ACC112 (cell line): ENCODE measurements around the gene MAML2.

Experiments
- H2AFZ ChIP-seq: fragments of 200-600 bp; sonication (generic); one replicate; pipeline ENCODE4 v1.6.0; 2017; ENCODE audit warnings: antibody characterized with exemption, low read length; ENCODE audit not compliant: unreplicated experiment
- H3K27ac ChIP-seq: fragments of 200-600 bp; sonication (generic); 2 replicates; pipeline ENCODE4 v1.5.1; 2014; ENCODE audit warnings: low read depth, mild to moderate bottlenecking, antibody characterized with exemption, low read length, moderate library complexity
- H3K27me3 ChIP-seq: fragments of 200-600 bp; sonication (generic); 2 replicates; pipeline ENCODE4 v1.6.1; 2014; ENCODE audit warnings: mild to moderate bottlenecking, antibody characterized with exemption, low read length, moderate library complexity, mixed read lengths; ENCODE audit not compliant: insufficient read depth
- H3K36me3 ChIP-seq: fragments of 200-600 bp; sonication (generic); 2 replicates; pipeline ENCODE4 v1.6.1; 2016; ENCODE audit warnings: mild to moderate bottlenecking, antibody characterized with exemption, low read length, moderate library complexity, mixed read lengths; ENCODE audit not compliant: insufficient read depth
- H3K4me1 ChIP-seq: fragments of 200-600 bp; sonication (generic); one replicate; pipeline ENCODE4 v1.6.1; 2016; ENCODE audit warnings: low read length, mixed read lengths; ENCODE audit not compliant: insufficient read depth, unreplicated experiment, control insufficient read depth
- H3K4me3 ChIP-seq: fragments of 200-600 bp; sonication (generic); 2 replicates; pipeline ENCODE4 v1.5.1; 2014; ENCODE audit warnings: mild to moderate bottlenecking, low read depth, low read length
- H3K79me2 ChIP-seq: fragments of 200-600 bp; sonication (generic); one replicate; pipeline ENCODE4 v1.6.0; 2016; ENCODE audit warnings: low read length; ENCODE audit not compliant: control insufficient read depth, unreplicated experiment, insufficient read depth

Gene MAML2

GRCh38 chr11:96329419-96329818 lies 13.6 kb downstream of the MAML2 start:
- Histone ChIP-seq H3K79me2 (peaks cover 92% of the 10 kb centered on the region), H2AFZ (no peak overlapping the region), H3K4me3 (no peak overlapping the region; the same call in 1 of the 2 replicates), H3K27ac (peak overlapping the region; percentile 66), H3K36me3 (peaks cover 11% of the 10 kb centered on the region), H3K27me3 (no peaks in the 10 kb centered on the region), H3K4me1 (peaks cover 86% of the 10 kb centered on the region)

GRCh38 chr11:96328395-96329010 lies 14.5 kb downstream of the MAML2 start:
- Histone ChIP-seq H3K4me1 (peaks cover 86% of the 10 kb centered on the region), H3K36me3 (peaks cover 14% of the 10 kb centered on the region), H2AFZ (no peak overlapping the region), H3K27ac (peak overlapping the region; percentile 66), H3K4me3 (no peak overlapping the region), H3K79me2 (peaks cover 94% of the 10 kb centered on the region), H3K27me3 (no peaks in the 10 kb centered on the region)

DNA sequence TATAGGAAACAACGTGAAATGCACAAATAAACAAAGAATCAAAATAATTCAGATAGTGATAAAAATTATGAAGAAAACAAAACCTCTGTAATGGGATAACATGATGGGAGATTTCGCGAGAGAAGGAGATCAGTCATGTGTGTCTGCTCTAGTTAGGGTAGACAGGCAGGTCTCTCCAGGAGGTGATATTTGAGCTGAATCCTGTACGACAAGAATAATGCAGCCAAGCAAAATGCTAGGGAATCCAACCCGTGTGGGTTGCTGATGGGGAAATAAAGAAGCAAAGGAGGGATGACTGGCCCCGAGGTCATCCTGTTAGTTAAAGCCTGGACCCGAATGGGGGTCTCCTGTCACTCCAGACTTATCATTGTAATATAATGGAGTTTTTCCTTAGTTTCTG lies 16.0 kb downstream of the MAML2 start:
- peaks cover 23% of the 10 kb centered on the region for H3K36me3 ChIP-seq
- H3K4me1 ChIP-seq, result peaks cover 74% of the 10 kb centered on the region
- H3K79me2 ChIP-seq, result peaks cover 92% of the 10 kb centered on the region
- H2AFZ ChIP-seq, result no peak overlapping the region
- H3K27ac ChIP-seq, result no peak overlapping the region; the same call in 1 of the 2 replicates
- H3K27me3 ChIP-seq, result no peaks in the 10 kb centered on the region
- H3K4me3 ChIP-seq, result no peak overlapping the region

- Histone ChIP-seq H2AFZ (peak overlapping the region; percentile 30), H3K4me1 (peaks cover 73% of the 10 kb centered on the region), H3K27me3 (no peaks in the 10 kb centered on the region), H3K79me2 (peaks cover 97% of the 10 kb centered on the region), H3K27ac (peak overlapping the region; percentile 80), H3K36me3 (peaks cover 31% of the 10 kb centered on the region), H3K4me3 (peak overlapping the region; percentile 57)
Measured at GRCh38 chr11:96324912-96325311, 18.1 kb downstream of the MAML2 start.

DNA sequence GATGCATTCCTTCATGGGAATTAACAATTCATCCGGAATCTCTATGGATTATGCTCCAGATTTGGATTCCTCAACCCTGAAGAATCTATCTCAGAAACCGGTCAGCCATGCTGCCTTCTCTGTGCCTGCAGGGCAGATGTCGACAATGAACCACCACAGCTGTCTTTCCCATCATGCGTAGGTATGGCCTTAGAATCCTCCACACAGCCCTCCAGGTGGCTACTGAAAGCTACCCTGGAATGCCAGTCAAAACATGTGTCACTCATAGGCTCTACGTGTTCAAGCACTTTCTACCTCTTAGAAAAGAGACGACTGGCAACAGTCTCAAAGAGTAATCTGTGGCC lies 19.4 kb downstream of the MAML2 start:
- Histone ChIP-seq H3K27me3 (no peaks in the 10 kb centered on the region), H3K79me2 (peaks cover 97% of the 10 kb centered on the region), H3K4me3 (no peak overlapping the region), H2AFZ (no peak overlapping the region), H3K27ac (peak overlapping the region; percentile 80; the same call in 1 of the 2 replicates), H3K36me3 (peaks cover 31% of the 10 kb centered on the region), H3K4me1 (peaks cover 68% of the 10 kb centered on the region)

DNA sequence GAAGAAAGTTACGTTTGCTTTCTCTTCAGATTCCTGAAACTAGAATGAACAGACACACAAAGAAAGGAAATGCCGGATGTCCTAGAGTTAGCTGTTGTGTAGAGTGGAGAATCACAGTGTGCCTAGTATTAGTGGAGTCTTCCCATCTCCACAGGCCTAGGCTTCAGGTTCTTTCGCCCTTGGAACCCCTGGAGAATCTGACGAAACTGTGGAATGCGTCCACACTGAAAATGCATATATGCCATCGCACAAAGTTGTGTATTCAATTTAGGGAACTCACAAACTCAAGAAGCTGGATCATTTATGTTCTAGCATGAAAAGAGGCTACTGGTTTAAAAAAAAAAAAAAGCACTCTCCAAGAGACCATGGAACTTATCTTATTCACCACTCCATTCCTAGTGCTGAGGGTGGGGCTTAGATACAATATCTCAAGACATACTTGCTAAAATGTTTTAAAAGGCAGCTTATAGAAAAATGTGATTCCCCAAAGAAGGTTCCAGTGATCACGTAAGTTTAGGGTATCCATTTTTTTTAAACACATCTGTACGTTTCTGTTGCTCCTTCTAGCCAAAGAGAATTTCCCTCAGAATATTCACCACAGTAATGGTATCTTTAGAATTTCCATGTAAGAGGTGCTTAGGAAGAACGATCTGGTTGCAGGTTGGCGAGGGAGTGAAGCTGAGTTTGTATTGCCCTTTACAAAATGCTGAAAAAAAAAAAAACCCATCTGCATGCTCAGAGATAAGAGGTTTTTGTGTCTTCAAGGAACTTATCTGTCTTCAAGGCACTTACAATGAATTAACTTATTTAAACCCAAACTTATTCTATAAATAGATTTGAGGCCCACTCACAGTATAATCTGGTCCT lies 20.0 kb downstream of the MAML2 start:
- Histone ChIP-seq H3K4me3 (no peak overlapping the region), H3K27ac (no peak overlapping the region), H3K4me1 (peaks cover 68% of the 10 kb centered on the region), H3K79me2 (peaks cover 97% of the 10 kb centered on the region), H2AFZ (no peak overlapping the region), H3K36me3 (peaks cover 31% of the 10 kb centered on the region), H3K27me3 (no peaks in the 10 kb centered on the region)

DNA sequence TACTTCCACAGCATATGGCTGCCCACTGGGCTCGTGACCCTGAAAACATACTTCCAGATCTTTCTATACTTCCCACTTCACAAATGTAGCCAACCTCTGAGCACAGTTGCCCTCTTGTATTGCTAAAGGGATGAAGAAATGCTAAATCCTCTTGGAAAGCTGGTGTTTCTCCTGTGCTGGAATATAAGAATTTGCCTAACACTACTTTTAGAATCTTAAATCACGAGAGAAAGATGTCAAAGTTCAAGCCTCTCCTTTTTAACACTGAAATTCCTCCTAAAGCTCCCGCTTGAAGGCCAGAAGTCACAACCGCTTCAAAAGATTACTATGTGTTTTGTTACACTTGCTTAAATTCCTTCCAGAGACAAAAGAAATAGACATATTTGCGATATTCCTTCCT lies 21.9 kb downstream of the MAML2 start:
- Histone ChIP-seq H3K79me2 (peaks cover 98% of the 10 kb centered on the region), H3K27me3 (no peaks in the 10 kb centered on the region), H3K4me3 (no peak overlapping the region), H3K36me3 (peaks cover 38% of the 10 kb centered on the region), H3K27ac (no peak overlapping the region), H3K4me1 (peaks cover 72% of the 10 kb centered on the region), H2AFZ (no peak overlapping the region)

GRCh38 chr11:96319898-96320656 lies 22.9 kb downstream of the MAML2 start:
- H3K4me3 ChIP-seq, result no peak overlapping the region
- peaks cover 72% of the 10 kb centered on the region for H3K4me1 ChIP-seq
- H2AFZ ChIP-seq, result no peak overlapping the region
- peaks cover 38% of the 10 kb centered on the region for H3K36me3 ChIP-seq
- H3K27me3 ChIP-seq, result no peaks in the 10 kb centered on the region
- 0 out of 2 replicates have a peak overlapping the region, but pooled peaks have one; percentile 3 for H3K27ac ChIP-seq
- H3K79me2 ChIP-seq, result peaks cover 97% of the 10 kb centered on the region

DNA sequence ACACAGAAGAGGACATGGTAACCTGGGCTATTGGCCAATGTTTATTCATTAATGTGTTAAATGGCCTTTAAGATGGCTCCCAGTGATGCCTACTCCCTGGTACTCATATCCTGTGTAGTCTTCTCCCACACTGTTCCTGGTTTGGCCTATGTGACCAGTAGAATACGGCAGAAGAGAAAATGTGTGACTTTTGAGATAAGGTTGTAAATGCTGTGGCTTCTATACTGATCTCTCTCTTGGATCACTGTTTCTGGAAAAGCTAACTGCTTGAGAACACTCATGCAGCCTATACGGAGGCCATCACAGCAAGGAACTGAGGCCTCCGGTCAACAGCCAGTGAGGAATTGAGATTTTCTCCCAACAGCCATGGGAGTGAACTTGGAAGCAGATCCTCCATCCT lies 24.1 kb downstream of the MAML2 start:
- Histone ChIP-seq H3K36me3 (peaks cover 33% of the 10 kb centered on the region), H2AFZ (no peak overlapping the region), H3K4me1 (peaks cover 73% of the 10 kb centered on the region), H3K27ac (no peak overlapping the region), H3K79me2 (peaks cover 98% of the 10 kb centered on the region), H3K4me3 (no peak overlapping the region), H3K27me3 (no peaks in the 10 kb centered on the region)

DNA sequence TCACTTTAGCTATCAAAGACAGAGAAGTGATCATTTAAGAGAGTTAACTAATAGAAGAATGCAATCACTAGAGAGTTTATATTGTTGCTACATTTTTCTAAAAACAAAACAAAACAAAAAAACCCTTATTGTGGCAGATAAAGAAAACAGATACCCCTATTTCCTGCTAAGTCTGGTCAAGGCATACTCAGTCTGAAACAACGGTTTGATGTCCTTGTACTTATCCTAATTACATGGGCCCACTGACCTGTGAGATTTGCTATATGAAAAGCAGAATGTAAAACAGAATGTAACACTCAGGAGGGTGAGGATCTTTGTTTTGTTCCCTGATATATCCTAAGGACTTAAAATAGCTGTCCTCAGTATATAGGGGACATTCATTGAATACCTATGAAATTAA lies 24.6 kb downstream of the MAML2 start:
- H3K4me3 ChIP-seq, result no peak overlapping the region
- no peak overlapping the region for H3K27ac ChIP-seq
- no peak overlapping the region for H2AFZ ChIP-seq
- H3K36me3 ChIP-seq, result peaks cover 29% of the 10 kb centered on the region
- no peaks in the 10 kb centered on the region for H3K27me3 ChIP-seq
- peaks cover 98% of the 10 kb centered on the region for H3K79me2 ChIP-seq
- H3K4me1 ChIP-seq, result peaks cover 73% of the 10 kb centered on the region
